Astrocyte of the cerebellum (primary cell): ENCODE data around the gene RRP1.

Source experiments
- DNase-seq: peaks from one replicate; pipeline ENCODE4 v3.0.0-alpha.2; 2011; ENCODE audit warnings: low read depth
- H3K4me3 ChIP-seq: 2 replicates; pipeline ENCODE4 v1.5.1; 2011; ENCODE audit warnings: mild to moderate bottlenecking, low read depth, low read length, moderate library complexity
- CTCF ChIP-seq: IDR thresholded peaks from 2 replicates; pipeline ENCODE4 v1.5.1; 2012; ENCODE audit warnings: low read length, low read depth, moderate library complexity, mild to moderate bottlenecking; ENCODE audit errors: missing control alignments
- in situ Hi-C: cut with HindIII; loops from 2 replicates; pipeline ENCODE4 v1.10.0; 2017; ENCODE audit warnings: low sequenced_read_pairs

The RRP1 gene

DNA sequence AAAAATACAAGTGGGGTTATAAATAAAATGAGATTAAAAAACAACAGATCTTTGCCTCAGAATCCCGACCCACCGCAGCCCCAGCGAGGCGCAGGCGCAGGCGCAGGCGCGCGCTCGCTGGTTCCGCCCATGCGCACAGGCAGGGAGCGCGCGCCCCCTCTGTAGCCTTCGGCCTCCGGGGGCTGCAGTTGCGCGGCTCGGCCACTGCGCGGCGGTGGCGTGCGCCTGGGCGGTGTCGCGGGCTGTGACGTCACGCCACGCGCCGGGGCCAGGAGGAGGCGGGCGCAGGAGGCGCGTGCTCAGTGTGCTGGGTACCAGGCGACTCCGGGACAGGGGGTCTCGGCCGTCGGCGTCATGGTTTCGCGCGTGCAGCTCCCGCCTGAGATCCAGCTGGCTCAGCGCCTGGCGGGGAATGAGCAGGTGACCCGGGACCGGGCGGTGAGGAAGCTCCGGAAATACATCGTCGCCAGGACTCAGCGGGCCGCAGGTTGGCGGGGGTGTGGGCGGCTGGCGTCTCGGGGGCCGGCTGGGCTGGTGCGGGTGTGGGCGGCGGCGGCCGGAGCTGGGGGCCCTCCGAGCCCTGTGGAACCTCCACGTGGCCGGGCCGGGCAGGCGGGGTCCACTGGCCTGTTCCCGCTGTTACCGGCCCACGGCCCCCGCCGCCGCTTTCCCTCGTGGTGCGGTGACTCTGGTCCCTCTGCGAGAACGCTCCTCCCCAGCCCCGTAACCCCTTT, at the start of gene RRP1:
Gene RRP1 (plus strand): TSS at position 302 of the 734 bp plus-strand sequence. CDS start 53 bp downstream, at position 355.
- TF ChIP-seq CTCF: peak; percentile 85
- in situ Hi-C loops: no loop called here
- DNase-seq: peak; percentile 61
- H3K4me3 ChIP-seq: peak within 1 kb of the TSS; percentile 86

GRCh38 chr21:43739621-43740435, 49.5 kb upstream of the RRP1 start:
- H3K4me3 ChIP-seq: no peak overlapping the region
- TF ChIP-seq CTCF: no peak
- no peak for DNase-seq
- in situ Hi-C loops: no loop called here

DNA sequence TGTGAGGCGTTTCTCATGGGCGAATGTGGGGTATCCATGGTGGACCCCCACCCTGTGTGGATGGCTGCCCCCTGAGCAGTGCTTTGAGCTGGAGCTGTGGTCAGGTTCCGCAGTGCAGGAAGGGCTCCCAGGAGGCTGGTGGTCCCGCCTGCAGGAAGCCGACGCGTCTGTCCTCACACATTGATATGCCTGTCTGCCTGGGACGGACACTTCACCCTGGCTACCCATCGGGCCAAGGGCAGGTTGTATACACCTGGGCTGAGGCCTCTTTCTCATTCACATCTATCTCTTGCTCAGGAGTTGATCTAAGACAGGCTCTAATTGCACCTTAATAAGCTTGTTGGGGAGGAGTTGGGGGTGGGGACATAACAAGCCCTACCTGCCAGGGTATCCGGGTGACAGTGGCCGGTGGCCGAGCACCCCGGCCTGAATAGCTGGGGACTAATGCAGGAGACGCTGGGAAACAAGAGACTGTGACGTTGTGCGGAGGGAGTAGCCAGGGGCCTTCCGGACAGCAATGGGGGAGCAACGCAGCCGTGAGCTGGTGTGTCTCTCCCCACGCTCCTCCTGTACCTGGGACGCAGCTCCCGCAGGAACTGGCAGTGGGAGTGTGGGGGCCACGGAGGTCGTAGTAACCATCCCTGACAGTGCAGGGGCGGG, 48.8 kb upstream of the RRP1 start:
- TF ChIP-seq CTCF: no peak
- no peak overlapping the region for H3K4me3 ChIP-seq
- no peak for DNase-seq
- in situ Hi-C loops: no loop called here

- no peak for DNase-seq
- in situ Hi-C loops: no loop called here
- no peak for TF ChIP-seq CTCF
- no peak overlapping the region for H3K4me3 ChIP-seq
Observed at GRCh38 chr21:43741423-43742096, 47.8 kb upstream of the RRP1 start.

GRCh38 chr21:43743947-43744346, 45.4 kb upstream of the RRP1 start:
- H3K4me3 ChIP-seq: no peak overlapping the region
- DNase-seq: no peak
- in situ Hi-C loops: no loop called here
- no peak for TF ChIP-seq CTCF

GRCh38 chr21:43744725-43745124, 44.7 kb upstream of the RRP1 start:
- no peak for DNase-seq
- no peak overlapping the region for H3K4me3 ChIP-seq
- in situ Hi-C loops: no loop called here
- TF ChIP-seq CTCF: no peak
